ENCODE measurements around the gene ZSWIM6.
"Not testable (repeated sequence)": the region's sequence is repeated elsewhere in the genome, so short reads cannot be mapped to it uniquely, and the experiment has no call there.

The ZSWIM6 gene

DNA sequence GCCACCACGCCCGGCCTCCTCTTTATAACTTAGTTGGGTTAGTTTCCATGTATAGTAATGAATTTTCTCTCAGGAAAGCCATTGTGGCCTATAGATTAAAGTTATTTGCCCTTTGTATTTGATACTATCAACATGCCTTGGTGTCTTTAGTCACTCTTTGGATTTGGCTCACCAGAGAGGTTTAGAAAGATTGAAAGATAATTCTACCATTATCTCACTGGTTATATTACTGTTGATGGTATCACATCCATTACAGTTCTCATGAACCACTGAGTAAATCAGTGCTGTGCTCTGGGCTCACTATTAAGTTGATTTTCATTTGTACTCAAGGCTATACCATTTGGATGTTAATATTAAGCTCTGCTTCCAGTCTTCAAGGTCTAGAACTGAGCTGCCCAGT lies 87.0 kb downstream of the ZSWIM6 start:
- ChIA-PET CTCF (no interaction called here), POLR2A (no interaction called here)
- DNase-seq (ENCODE audit: extremely low spot score), result no peak
- TF ChIP-seq L3MBTL2 (conservative IDR thresholded peaks at IDR 0.05) (no peak), TARDBP (IDR thresholded peaks at IDR 0.05) (no peak), SUZ12 (IDR thresholded peaks at IDR 0.05) (no peak), LEF1 (IDR thresholded peaks at IDR 0.05; ENCODE audit: borderline replicate concordance) (no peak), ZNF384 (IDR thresholded peaks at IDR 0.05) (no peak), BHLHE40 (IDR thresholded peaks at IDR 0.05; ENCODE audit: borderline replicate concordance) (no peak), ARNT (IDR thresholded peaks at IDR 0.05) (no peak), ELF4 (IDR thresholded peaks at IDR 0.05) (no peak), FOXA1 (IDR thresholded peaks at IDR 0.05) (no peak), CTBP1 (IDR thresholded peaks at IDR 0.05; ENCODE audit: borderline replicate concordance) (no peak), NFRKB (IDR thresholded peaks at IDR 0.05) (no peak), FOXK2 (IDR thresholded peaks at IDR 0.05) (no peak), FOXM1 (IDR thresholded peaks at IDR 0.05; ENCODE audit: borderline replicate concordance) (no peak), SP1 (IDR thresholded peaks at IDR 0.05) (no peak)
- TF ChIP-seq, protein P1, sequence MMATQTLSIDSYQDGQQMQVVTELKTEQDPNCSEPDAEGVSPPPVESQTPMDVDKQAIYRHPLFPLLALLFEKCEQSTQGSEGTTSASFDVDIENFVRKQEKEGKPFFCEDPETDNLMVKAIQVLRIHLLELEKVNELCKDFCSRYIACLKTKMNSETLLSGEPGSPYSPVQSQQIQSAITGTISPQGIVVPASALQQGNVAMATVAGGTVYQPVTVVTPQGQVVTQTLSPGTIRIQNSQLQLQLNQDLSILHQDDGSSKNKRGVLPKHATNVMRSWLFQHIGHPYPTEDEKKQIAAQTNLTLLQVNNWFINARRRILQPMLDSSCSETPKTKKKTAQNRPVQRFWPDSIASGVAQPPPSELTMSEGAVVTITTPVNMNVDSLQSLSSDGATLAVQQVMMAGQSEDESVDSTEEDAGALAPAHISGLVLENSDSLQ (IDR thresholded peaks at IDR 0.05), result no peak

- ChIA-PET POLR2A (no interaction called here), CTCF (no interaction called here)
- DNase-seq (ENCODE audit: extremely low spot score), result no peak
- TF ChIP-seq BHLHE40 (IDR thresholded peaks at IDR 0.05; ENCODE audit: borderline replicate concordance) (no peak), LEF1 (IDR thresholded peaks at IDR 0.05; ENCODE audit: borderline replicate concordance) (no peak), ELF4 (IDR thresholded peaks at IDR 0.05) (no peak), ARNT (IDR thresholded peaks at IDR 0.05) (no peak), NFRKB (IDR thresholded peaks at IDR 0.05) (no peak), HDGF (IDR thresholded peaks at IDR 0.05; ENCODE audit: borderline replicate concordance) (no peak), SUZ12 (IDR thresholded peaks at IDR 0.05) (no peak), FOXA1 (IDR thresholded peaks at IDR 0.05) (no peak), L3MBTL2 (conservative IDR thresholded peaks at IDR 0.05) (no peak), CTBP1 (IDR thresholded peaks at IDR 0.05; ENCODE audit: borderline replicate concordance) (no peak), FOXM1 (IDR thresholded peaks at IDR 0.05; ENCODE audit: borderline replicate concordance) (no peak), ZNF384 (IDR thresholded peaks at IDR 0.05) (no peak), FOXK2 (IDR thresholded peaks at IDR 0.05) (no peak), SP1 (IDR thresholded peaks at IDR 0.05) (no peak), TARDBP (IDR thresholded peaks at IDR 0.05) (no peak)
- TF ChIP-seq, protein P1 (IDR thresholded peaks at IDR 0.05), result no peak
These were observed 88.0 kb downstream of the ZSWIM6 start for GRCh38 chr5:61420016-61420415.

DNA sequence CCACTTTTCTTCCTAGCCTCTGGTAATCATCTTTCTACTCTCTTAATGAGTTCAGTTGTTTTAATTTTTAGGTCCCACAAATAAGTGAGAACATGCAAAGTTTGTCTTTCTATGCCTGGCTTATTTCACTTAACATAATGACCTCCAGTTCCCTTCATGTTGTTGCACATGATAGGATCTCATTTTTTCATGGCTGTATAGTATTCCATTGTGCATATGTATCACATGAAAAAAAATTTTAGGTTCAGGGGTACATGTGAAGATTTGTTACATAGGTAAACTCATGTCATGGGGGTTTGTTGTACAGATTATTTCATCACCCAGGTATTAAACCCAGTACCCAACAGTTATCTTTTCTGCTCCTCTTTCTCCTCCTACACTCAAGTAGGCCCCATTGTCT lies 89.2 kb downstream of the ZSWIM6 start:
- CTCF ChIA-PET; DNase-seq (ENCODE audit: extremely low spot score): not testable (repeated sequence)

DNA sequence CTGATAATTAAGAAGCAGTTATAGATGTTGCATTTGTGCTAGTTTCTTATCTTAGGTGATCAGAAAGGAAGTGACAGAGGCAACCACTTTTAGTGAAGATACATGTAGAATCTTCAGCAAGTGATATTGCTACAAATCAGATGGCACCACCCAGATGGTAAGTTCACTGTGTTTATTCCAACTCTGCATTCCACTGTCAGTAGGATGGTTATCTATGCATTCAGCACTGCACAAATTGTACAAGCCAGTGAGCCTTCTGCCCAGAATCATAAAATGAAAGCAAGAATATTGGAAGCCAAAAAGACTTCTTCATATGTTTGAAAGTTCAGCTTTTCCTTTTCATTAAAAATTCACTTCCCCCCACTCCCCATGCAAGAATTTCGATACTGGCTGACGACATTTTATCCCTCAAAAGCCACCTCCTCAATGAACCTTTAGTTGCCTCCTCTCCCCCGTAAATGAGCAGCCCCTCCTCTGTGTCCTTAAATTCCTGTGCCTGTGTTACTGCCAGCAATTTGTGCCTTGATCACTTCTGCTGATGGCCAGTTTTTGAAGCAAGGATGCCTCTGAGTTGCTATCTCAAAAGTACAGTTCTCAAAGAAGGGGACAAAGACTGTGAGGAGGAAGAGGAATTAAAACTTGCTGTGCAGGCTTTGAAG lies 91.6 kb downstream of the ZSWIM6 start:
- CTCF ChIA-PET, result no interaction called here
- DNase-seq (ENCODE audit: extremely low spot score), result no peak

More for the DNA sequence above, 89.2 kb downstream of the ZSWIM6 start:
- POLR2A ChIA-PET, result not testable (repeated sequence)

GRCh38 chr5:61425918-61426317 lies 93.9 kb downstream of the ZSWIM6 start:
- no peak for TF ChIP-seq ARNT (IDR thresholded peaks at IDR 0.05)
- no peak for TF ChIP-seq L3MBTL2 (conservative IDR thresholded peaks at IDR 0.05)
- no peak for TF ChIP-seq ELF4 (IDR thresholded peaks at IDR 0.05)
- no peak for TF ChIP-seq ZNF384 (IDR thresholded peaks at IDR 0.05)
- no peak for TF ChIP-seq LEF1 (IDR thresholded peaks at IDR 0.05; ENCODE audit: borderline replicate concordance)
- no peak for TF ChIP-seq FOXK2 (IDR thresholded peaks at IDR 0.05)
- TF ChIP-seq BHLHE40 (IDR thresholded peaks at IDR 0.05; ENCODE audit: borderline replicate concordance), result no peak
- CTCF ChIA-PET, result no interaction called here
- DNase-seq (ENCODE audit: extremely low spot score), result no peak
- POLR2A ChIA-PET, result no interaction called here

More for the DNA sequence above, 91.6 kb downstream of the ZSWIM6 start:
- POLR2A ChIA-PET, result no interaction called here
- no peak for TF ChIP-seq ZNF384 (IDR thresholded peaks at IDR 0.05)
- no peak for TF ChIP-seq HDGF (IDR thresholded peaks at IDR 0.05; ENCODE audit: borderline replicate concordance)
- TF ChIP-seq BHLHE40 (IDR thresholded peaks at IDR 0.05; ENCODE audit: borderline replicate concordance), result no peak
- TF ChIP-seq CTBP1 (IDR thresholded peaks at IDR 0.05; ENCODE audit: borderline replicate concordance), result no peak
- no peak for TF ChIP-seq LEF1 (IDR thresholded peaks at IDR 0.05; ENCODE audit: borderline replicate concordance)
- no peak for TF ChIP-seq TARDBP (IDR thresholded peaks at IDR 0.05)
- TF ChIP-seq FOXM1 (IDR thresholded peaks at IDR 0.05; ENCODE audit: borderline replicate concordance), result no peak
- TF ChIP-seq L3MBTL2 (conservative IDR thresholded peaks at IDR 0.05), result no peak
- TF ChIP-seq ARNT (IDR thresholded peaks at IDR 0.05), result no peak

DNA sequence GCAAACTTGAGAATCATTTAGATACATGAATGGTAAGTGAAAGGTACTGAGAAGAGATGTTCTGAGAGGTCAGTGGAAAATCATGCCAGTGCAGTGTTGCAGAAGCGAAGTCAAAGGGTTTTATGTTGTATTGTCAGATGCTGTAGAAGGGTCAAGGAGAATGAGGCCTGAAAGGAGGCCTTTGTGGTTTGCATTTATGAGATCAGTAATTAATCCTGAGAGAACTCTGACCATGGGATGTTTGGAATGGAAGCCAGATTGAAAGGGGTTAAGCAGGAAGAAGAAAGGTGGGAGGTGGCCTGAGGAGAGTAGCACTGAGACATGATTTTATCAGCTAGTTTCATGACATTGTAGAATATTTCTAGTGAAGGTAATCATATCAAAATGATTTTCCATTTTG lies 97.8 kb downstream of the ZSWIM6 start:
- no peak for DNase-seq (ENCODE audit: extremely low spot score)
- TF ChIP-seq ELF4 (IDR thresholded peaks at IDR 0.05), result no peak
- no peak for TF ChIP-seq BHLHE40 (IDR thresholded peaks at IDR 0.05; ENCODE audit: borderline replicate concordance)
- no peak for TF ChIP-seq TARDBP (IDR thresholded peaks at IDR 0.05)
- TF ChIP-seq LEF1 (IDR thresholded peaks at IDR 0.05; ENCODE audit: borderline replicate concordance), result no peak
- TF ChIP-seq ARNT (IDR thresholded peaks at IDR 0.05), result no peak
- TF ChIP-seq, protein P1 (IDR thresholded peaks at IDR 0.05), result no peak
- no peak for TF ChIP-seq HDGF (IDR thresholded peaks at IDR 0.05; ENCODE audit: borderline replicate concordance)
- TF ChIP-seq SP1 (IDR thresholded peaks at IDR 0.05), result no peak
- TF ChIP-seq ZNF384 (IDR thresholded peaks at IDR 0.05), result no peak
- no peak for TF ChIP-seq NFRKB (IDR thresholded peaks at IDR 0.05)
- POLR2A ChIA-PET, result no interaction called here
- CTCF ChIA-PET, result no interaction called here
